ENCODE data around the gene CEACAM1. TPM values are rescaled to one million over a fixed set of nuclear protein-coding genes. Genes with fewer than 3 reads are reported as not detected.

Gene CEACAM1
- total and polyA plus RNA-seq, 9 of the 15 experiments (the other 6 are each of a cell fraction or from before 2014, with no cell fraction given) = 0.04 to 0.16 (median 0.10) TPM; not detected in 1

DNA sequence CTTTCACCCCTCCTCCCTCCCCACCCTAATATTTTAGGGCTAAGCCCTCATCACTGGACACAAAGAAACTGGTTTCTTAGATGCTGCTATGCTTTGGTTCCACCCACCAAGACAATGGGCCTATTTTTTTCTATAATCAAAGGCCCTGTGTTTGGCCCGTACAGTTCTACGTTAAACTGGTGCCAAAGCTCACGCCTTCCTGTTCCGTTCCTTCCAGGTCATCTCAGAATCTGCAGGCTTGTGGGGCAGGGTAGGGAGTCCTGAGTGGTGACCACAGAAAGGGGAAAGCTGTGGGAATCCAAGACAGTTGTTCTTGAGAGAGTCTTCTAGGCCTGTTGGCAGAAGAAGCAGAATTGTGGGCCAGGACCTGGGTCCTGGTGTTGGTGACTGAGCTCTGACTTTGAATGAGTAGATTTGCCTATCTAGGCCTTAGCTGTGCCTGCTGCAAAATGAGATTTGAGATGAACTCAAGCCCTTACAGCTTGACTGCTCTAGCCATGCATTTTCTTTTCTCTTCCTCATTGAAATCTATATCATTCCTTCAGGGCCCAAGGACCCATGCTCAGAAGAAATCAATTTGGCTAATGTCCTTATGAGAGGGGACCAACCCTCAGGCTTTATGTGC lies 66.5 kb downstream of the CEACAM1 start:
- intact Hi-C loops (cut with micrococcal nuclease) = no loop called here

More for the DNA sequence above, 66.5 kb downstream of the CEACAM1 start:
- Histone ChIP-seq H3K27ac (ENCODE audit: extremely low read depth, low read depth, low read length) (no peak overlapping the region), H3K36me3 (ENCODE audit: control insufficient read depth, insufficient read depth, low read length) (no peaks in the 10 kb centered on the region), H3K79me2 (ENCODE audit: control insufficient read depth, insufficient read depth, low read length) (no peaks in the 10 kb centered on the region), H4K20me1 (replicated peaks; ENCODE audit: control insufficient read depth, insufficient read depth, low read length) (no peaks in the 10 kb centered on the region), H3K9ac (ENCODE audit: insufficient read depth in 1 of 2, low read depth in 2 of 2, low read length in 2 of 2) (no peak overlapping the region), H3K4me3 (no peak overlapping the region), H3K27me3 (ENCODE audit: control insufficient read depth in 2 of 2, insufficient read depth in 2 of 2, low read length in 2 of 2) (peaks cover 18 to 41% of the 10 kb centered on the region in 2 experiments; a peak in 4 of 5 replicates), H2AFZ (ENCODE audit: low read depth, low read length) (no peak overlapping the region), H3K4me2 (ENCODE audit: insufficient read depth, low read length) (no peak overlapping the region), H3K9me1 (ENCODE audit: control insufficient read depth, insufficient read depth, low read length) (no peaks in the 10 kb centered on the region), H3K4me1 (replicated peaks in 1 of 2; ENCODE audit: control insufficient read depth in 2 of 2, insufficient read depth in 2 of 2, low read length in 2 of 2) (no peaks in the 10 kb centered on the region; a peak in 1 of 5 replicates), H3K9me3 (replicated peaks; ENCODE audit: control insufficient read depth, insufficient read depth, low read depth, low read length) (no peaks in the 10 kb centered on the region)
- POLR2A ChIA-PET = interaction anchor here (1.5 kb wide), 1 partner anchor 10 kb away, joined by 5 read pairs; no protein-coding TSS in a partner anchor
- FAIRE-seq = no peak
- 10% methylated on average over 4 of the region's 4 CpGs for WGBS (ENCODE audit: insufficient coverage, low coverage, missing lambda C conversion rate)
- in situ Hi-C loops (cut with MboI) = no loop called here
- TF ChIP-seq RCOR1 (IDR thresholded peaks at IDR 0.05; ENCODE audit: borderline replicate concordance in 1 of 2, low read depth in 2 of 2, low read length in 2 of 2) = no peak
- TF ChIP-seq ZNF695 (CRISPR knock-in tag; IDR thresholded peaks at IDR 0.05) = no peak
- no peak for TF ChIP-seq HDAC6 (IDR thresholded peaks at IDR 0.05; ENCODE audit: low read depth, low read length)
- no peak for TF ChIP-seq ZNF12 (CRISPR knock-in tag; IDR thresholded peaks at IDR 0.05)
- no peak for TF ChIP-seq ZNF561 (CRISPR knock-in tag; conservative IDR thresholded peaks at IDR 0.05)
- TF ChIP-seq, protein P1, sequence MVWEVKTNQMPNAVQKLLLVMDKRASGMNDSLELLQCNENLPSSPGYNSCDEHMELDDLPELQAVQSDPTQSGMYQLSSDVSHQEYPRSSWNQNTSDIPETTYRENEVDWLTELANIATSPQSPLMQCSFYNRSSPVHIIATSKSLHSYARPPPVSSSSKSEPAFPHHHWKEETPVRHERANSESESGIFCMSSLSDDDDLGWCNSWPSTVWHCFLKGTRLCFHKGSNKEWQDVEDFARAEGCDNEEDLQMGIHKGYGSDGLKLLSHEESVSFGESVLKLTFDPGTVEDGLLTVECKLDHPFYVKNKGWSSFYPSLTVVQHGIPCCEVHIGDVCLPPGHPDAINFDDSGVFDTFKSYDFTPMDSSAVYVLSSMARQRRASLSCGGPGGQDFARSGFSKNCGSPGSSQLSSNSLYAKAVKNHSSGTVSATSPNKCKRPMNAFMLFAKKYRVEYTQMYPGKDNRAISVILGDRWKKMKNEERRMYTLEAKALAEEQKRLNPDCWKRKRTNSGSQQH (CRISPR knock-in tag; IDR thresholded peaks at IDR 0.05) = no peak
- TF ChIP-seq, protein P2, sequence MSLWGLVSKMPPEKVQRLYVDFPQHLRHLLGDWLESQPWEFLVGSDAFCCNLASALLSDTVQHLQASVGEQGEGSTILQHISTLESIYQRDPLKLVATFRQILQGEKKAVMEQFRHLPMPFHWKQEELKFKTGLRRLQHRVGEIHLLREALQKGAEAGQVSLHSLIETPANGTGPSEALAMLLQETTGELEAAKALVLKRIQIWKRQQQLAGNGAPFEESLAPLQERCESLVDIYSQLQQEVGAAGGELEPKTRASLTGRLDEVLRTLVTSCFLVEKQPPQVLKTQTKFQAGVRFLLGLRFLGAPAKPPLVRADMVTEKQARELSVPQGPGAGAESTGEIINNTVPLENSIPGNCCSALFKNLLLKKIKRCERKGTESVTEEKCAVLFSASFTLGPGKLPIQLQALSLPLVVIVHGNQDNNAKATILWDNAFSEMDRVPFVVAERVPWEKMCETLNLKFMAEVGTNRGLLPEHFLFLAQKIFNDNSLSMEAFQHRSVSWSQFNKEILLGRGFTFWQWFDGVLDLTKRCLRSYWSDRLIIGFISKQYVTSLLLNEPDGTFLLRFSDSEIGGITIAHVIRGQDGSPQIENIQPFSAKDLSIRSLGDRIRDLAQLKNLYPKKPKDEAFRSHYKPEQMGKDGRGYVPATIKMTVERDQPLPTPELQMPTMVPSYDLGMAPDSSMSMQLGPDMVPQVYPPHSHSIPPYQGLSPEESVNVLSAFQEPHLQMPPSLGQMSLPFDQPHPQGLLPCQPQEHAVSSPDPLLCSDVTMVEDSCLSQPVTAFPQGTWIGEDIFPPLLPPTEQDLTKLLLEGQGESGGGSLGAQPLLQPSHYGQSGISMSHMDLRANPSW (CRISPR knock-in tag; IDR thresholded peaks at IDR 0.05) = no peak
- TF ChIP-seq DNMT1 (IDR thresholded peaks at IDR 0.05) = no peak
- no peak for TF ChIP-seq SRF (CRISPR knock-in tag; IDR thresholded peaks at IDR 0.05)
- TF ChIP-seq ZNF133 (CRISPR knock-in tag; IDR thresholded peaks at IDR 0.05) = no peak
- TF ChIP-seq KDM4B (IDR thresholded peaks at IDR 0.05; ENCODE audit: borderline replicate concordance in 2 of 2, low read depth in 1 of 2) = no peak
- TF ChIP-seq ZZZ3 (IDR thresholded peaks at IDR 0.05) = no peak
- TF ChIP-seq, protein P3, sequence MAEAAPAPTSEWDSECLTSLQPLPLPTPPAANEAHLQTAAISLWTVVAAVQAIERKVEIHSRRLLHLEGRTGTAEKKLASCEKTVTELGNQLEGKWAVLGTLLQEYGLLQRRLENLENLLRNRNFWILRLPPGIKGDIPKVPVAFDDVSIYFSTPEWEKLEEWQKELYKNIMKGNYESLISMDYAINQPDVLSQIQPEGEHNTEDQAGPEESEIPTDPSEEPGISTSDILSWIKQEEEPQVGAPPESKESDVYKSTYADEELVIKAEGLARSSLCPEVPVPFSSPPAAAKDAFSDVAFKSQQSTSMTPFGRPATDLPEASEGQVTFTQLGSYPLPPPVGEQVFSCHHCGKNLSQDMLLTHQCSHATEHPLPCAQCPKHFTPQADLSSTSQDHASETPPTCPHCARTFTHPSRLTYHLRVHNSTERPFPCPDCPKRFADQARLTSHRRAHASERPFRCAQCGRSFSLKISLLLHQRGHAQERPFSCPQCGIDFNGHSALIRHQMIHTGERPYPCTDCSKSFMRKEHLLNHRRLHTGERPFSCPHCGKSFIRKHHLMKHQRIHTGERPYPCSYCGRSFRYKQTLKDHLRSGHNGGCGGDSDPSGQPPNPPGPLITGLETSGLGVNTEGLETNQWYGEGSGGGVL (CRISPR knock-in tag; IDR thresholded peaks at IDR 0.05) = no peak
- no TSS peak for BruUV-seq (replicated peaks)
- no peak for ATAC-seq
- CTCF ChIA-PET (ENCODE audit: low intra/inter-chr PET ratio) = no interaction called here
- DNase-seq (ENCODE audit: extremely low read depth in 1 of 4, low spot score in 3 of 4) = no peak

Measured in K562 (cell line).